ENCODE results near the gene MAP3K13. TPM values are rescaled to one million over a fixed set of nuclear protein-coding genes. Genes with fewer than 3 reads are reported as not detected.
A peak's percentile ranks its signal among the peaks of the same experiment; 100 is the strongest.
"Not testable (repeated sequence)": the region's sequence is repeated elsewhere in the genome, so short reads cannot be mapped to it uniquely, and the experiment has no call there.

MAP3K13 gene
- total RNA-seq, 1 donor: 21.9 TPM

DNA sequence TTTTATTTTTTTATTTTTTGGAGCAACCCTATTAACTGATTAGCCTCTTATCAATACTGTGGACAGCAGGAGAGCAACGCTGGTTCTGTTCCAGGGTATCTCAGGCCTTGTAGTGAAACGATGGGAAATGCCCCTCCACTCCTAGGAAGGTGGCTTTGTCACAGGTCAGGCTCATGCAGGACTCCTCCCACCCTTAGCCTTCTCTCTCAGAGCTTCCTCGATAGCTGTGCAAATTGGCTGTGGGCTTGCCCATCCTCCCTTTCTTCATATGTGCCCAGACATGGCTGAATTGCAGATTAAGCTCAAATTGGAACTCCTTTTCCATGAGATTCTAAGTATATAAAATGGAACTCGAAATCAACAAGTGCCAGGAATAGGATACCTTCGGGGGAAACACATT is 97.4 kb downstream of the MAP3K13 start:
- no peak overlapping the region for H3K4me3 ChIP-seq (ENCODE audit: low read depth, low read length)
- no peak for DNase-seq (ENCODE audit: low read depth)
- TF ChIP-seq CTCF (IDR thresholded peaks at IDR 0.05; ENCODE audit: insufficient read depth, low read length): no peak

DNA sequence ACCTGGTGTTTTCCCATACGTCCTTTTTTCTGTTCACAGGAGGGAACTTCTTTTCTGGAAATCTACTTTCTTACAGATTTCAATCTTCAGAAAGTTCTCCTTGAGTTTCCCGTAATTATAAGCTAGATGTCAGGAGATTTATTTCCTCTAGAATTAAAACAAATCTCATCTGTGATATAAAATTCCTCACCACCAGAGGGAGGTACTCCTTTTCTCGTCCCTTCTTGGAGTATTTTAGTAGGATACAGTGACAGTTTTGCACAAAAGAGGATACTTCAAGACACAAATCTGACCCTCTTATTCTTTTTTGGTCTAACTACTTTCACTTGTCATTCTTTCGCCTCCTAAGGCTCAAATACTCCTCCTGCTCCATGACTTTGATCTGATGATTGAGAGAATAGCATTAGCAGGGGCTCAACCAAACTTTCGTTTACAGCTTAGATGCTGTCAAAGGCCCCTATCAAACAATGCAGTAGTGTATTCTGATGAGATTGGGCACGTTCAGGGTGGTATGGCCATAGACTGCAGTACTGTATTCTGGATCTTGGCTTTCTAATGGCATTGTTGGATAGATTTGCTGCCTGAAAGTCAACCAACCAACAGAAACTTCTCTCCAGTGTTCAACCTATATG is 97.9 kb downstream of the MAP3K13 start:
- TF ChIP-seq CTCF (IDR thresholded peaks at IDR 0.05; ENCODE audit: insufficient read depth, low read length): peak; percentile 40
- H3K4me3 ChIP-seq (ENCODE audit: low read depth, low read length): no peak overlapping the region
- peak; percentile 39 for DNase-seq (ENCODE audit: low read depth)

DNA sequence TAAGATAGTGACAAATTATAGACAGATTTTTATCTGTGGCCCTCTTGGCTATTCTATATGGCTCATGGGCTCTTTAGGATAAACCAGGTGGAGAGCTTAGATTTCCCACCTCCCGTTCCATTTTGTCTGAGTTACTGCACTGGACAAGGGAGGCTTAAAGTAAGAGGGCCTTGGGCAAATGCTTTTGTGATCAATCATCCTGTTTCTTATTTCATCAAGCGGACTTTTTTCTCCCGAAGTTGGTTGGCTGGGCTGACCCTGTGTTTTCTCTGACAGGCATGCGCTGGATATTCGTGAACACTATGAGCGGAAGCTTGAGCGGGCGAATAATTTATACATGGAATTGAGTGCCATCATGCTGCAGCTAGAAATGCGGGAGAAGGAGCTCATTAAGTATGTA is 102.5 kb downstream of the MAP3K13 start:
- DNase-seq (ENCODE audit: low read depth): no peak
- no peak for TF ChIP-seq CTCF (IDR thresholded peaks at IDR 0.05; ENCODE audit: insufficient read depth, low read length)
- no peak overlapping the region for H3K4me3 ChIP-seq (ENCODE audit: low read depth, low read length)

DNA sequence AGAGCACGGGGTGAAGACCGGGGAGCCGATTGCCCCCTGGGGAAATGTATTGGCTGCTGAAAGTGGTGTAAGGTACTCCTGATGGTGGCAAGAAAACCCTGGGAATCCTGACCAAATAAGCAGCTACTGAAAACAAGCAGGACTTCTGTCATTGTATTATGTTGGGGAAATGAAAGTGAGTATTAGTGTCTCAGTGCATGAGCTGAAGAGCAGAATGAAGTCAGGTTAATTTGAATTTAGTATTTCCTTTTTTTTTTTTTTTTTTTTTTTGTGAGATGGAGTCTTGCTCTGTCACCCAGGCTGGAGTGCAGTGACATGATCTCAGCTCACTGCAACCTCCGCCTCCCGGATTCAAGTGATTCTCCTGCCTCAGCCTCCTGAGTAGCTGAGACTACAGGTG is 103.2 kb downstream of the MAP3K13 start:
- H3K4me3 ChIP-seq (ENCODE audit: low read depth, low read length); DNase-seq (ENCODE audit: low read depth): not testable (repeated sequence)

GRCh38 chr3:185469542-185469941 is 106.6 kb downstream of the MAP3K13 start:
- no peak for DNase-seq (ENCODE audit: low read depth)
- no peak overlapping the region for H3K4me3 ChIP-seq (ENCODE audit: low read depth, low read length)
- no peak for TF ChIP-seq CTCF (IDR thresholded peaks at IDR 0.05; ENCODE audit: insufficient read depth, low read length)

DNA sequence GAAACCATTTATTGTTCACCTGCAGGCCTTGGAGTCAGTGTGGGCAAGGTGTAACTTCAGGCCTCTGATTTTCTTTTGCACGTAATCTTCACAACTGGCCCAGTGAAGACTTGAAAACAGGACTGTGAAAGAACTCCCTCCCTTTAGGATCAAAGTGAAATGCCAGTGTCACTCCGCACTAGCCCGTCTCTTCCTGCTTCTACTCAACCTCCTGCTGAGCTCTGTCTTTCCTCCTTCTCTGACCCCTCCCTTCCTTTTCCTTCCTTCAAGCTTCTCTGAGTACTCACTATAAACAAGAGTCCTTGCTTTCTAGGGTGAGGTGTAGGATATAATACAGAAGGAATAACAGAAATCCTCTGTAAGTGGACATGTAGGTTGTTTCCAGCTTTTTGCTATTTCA is 107.4 kb downstream of the MAP3K13 start:
- no peak for TF ChIP-seq CTCF (IDR thresholded peaks at IDR 0.05; ENCODE audit: insufficient read depth, low read length)
- no peak for DNase-seq (ENCODE audit: low read depth)
- no peak overlapping the region for H3K4me3 ChIP-seq (ENCODE audit: low read depth, low read length)

GRCh38 chr3:185473290-185473815 is 110.4 kb downstream of the MAP3K13 start:
- DNase-seq (ENCODE audit: low read depth): no peak
- H3K4me3 ChIP-seq (ENCODE audit: low read depth, low read length): no peak overlapping the region
- no peak for TF ChIP-seq CTCF (IDR thresholded peaks at IDR 0.05; ENCODE audit: insufficient read depth, low read length)

DNA sequence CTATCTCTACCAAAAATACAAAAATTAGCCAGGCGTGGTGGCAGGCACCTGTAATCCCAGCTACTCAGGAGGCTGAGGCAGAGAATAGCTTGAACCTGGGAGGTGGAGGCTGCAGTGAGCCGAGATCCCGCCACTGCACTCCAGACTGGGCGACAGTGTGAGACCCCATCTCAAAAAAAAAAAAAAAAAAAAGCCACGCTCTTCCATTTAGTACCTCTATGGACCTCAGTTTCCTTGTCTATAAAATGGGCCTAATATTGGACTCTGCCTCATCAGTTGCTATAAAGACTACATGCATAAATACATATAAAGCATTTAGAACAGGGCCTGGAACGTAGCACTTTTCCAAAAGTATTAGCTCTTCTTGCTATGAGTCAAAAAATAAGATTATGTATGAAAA is 112.0 kb downstream of the MAP3K13 start:
- DNase-seq (ENCODE audit: low read depth); H3K4me3 ChIP-seq (ENCODE audit: low read depth, low read length): not testable (repeated sequence)
